Liver (tissue), 2 donors: ENCODE data around the gene BUB1.

ENCODE experiments used
- FOXA1 ChIP-seq: IDR thresholded peaks from 2 replicates; pipeline ENCODE4 v1.6.1; 2016; ENCODE audit warnings: antibody characterized with exemption
- FOXA2 ChIP-seq: IDR thresholded peaks from 2 replicates; pipeline ENCODE4 v1.6.1; 2016; ENCODE audit warnings: antibody characterized with exemption
- GABPA ChIP-seq, 2 donors: IDR thresholded peaks in 1 of 2; conservative IDR thresholded peaks in 1 of 2; 2 replicates each; pipeline ENCODE4 v1.6.1; 2016; ENCODE audit warnings: antibody characterized with exemption in 2 of 2, mild to moderate bottlenecking in 1 of 2, moderate library complexity in 1 of 2
- HNF4A ChIP-seq, 2 donors: conservative IDR thresholded peaks; 2 replicates each; pipeline ENCODE4 v1.6.1; 2016; ENCODE audit warnings: antibody characterized with exemption in 2 of 2, mild to moderate bottlenecking in 2 of 2
- RXRA ChIP-seq, 2 donors: IDR thresholded peaks; 2 replicates each; pipeline ENCODE4 v1.6.1; 2017 to 2018; ENCODE audit warnings: antibody characterized with exemption in 2 of 2, mild to moderate bottlenecking in 1 of 2
- donor health status: healthy.

GRCh38 chr2:110726285-110726684 is 48.4 kb upstream of the BUB1 start:
- TF ChIP-seq GABPA (IDR thresholded peaks at IDR 0.05 in 1 of 2, conservative IDR thresholded peaks at IDR 0.05 in 1 of 2), result no peak
- TF ChIP-seq RXRA (IDR thresholded peaks at IDR 0.05), result no peak
- TF ChIP-seq HNF4A (conservative IDR thresholded peaks at IDR 0.05), result no peak
- TF ChIP-seq FOXA2, result no peak
- no peak for TF ChIP-seq FOXA1
